Common myeloid progenitor, CD34-positive (primary cell): ENCODE results near the gene MRPL54.

Source experiments
- CTCF ChIA-PET: fragments of 350-600 bp; sonication (Branson Sonifier 250); formaldehyde crosslinking; loops from one replicate; lab custom pipeline; 2021; ENCODE audit warnings: antibody characterized with exemption; lab: Charles Lee
- POLR2A ChIA-PET: fragments of 350-600 bp; sonication (Branson Sonifier 250); formaldehyde crosslinking; loops from one replicate; lab custom pipeline; 2021; ENCODE audit warnings: antibody characterized with exemption; lab: Charles Lee
- DNase-seq, 3 donors: peaks; one replicate each; pipeline versions ENCODE4 v3.0.0 to v3.0.0-alpha.2; 2013
- H3K27ac ChIP-seq, 2 experiments: 1 replicate in 1 of 2; 2 replicates in 1 of 2; pipeline ENCODE4 v1.7.0; 2013; ENCODE audit warnings: inconsistent platforms in 2 of 2, low read length in 2 of 2, mild to moderate bottlenecking in 2 of 2, low read depth in 1 of 2, moderate library complexity in 1 of 2; ENCODE audit not compliant: severe bottlenecking in 2 of 2, insufficient read depth in 1 of 2, poor library complexity in 1 of 2
- H3K27me3 ChIP-seq, 5 experiments: replicated peaks in 2 of 5; 1 replicate in 3 of 5; 2 replicates in 2 of 5; pipeline versions ENCODE4 v1.6.1 to v1.7.0; 2013; ENCODE audit warnings: low read length in 4 of 5, mild to moderate bottlenecking in 2 of 5, moderate library complexity in 2 of 5, inconsistent platforms in 1 of 5; ENCODE audit not compliant: insufficient read depth in 5 of 5, control insufficient read depth in 4 of 5
- H3K36me3 ChIP-seq, 4 experiments: 1 replicate in 2 of 4; 2 replicates in 2 of 4; pipeline versions ENCODE4 v1.6.1 to v1.7.0; 2013; ENCODE audit warnings: low read length in 3 of 4, control low read depth in 1 of 4, mild to moderate bottlenecking in 1 of 4; ENCODE audit not compliant: control insufficient read depth in 4 of 4, insufficient read depth in 4 of 4
- H3K4me1 ChIP-seq, 4 experiments: 1 replicate in 3 of 4; 2 replicates in 1 of 4; pipeline versions ENCODE4 v1.6.1 to v1.7.1; 2013; ENCODE audit warnings: low read length in 3 of 4, mild to moderate bottlenecking in 3 of 4, control low read depth in 1 of 4, inconsistent platforms in 1 of 4, moderate library complexity in 1 of 4; ENCODE audit not compliant: control insufficient read depth in 4 of 4, insufficient read depth in 4 of 4; ENCODE audit errors: control extremely low read depth in 1 of 4
- H3K4me3 ChIP-seq, 7 experiments: 1 replicate in 4 of 7; 2 replicates in 3 of 7; pipeline versions ENCODE4 v1.5.1 to v1.7.0; 2013; ENCODE audit warnings: mild to moderate bottlenecking in 7 of 7, low read length in 6 of 7, moderate library complexity in 6 of 7, inconsistent platforms in 2 of 7, low read depth in 2 of 7, control low read depth in 1 of 7; ENCODE audit not compliant: insufficient read depth in 4 of 7, control insufficient read depth in 1 of 7; ENCODE audit errors: extremely low read depth in 1 of 7
- H3K9me3 ChIP-seq, 5 experiments: 1 replicate in 4 of 5; 2 replicates in 1 of 5; pipeline versions ENCODE4 v1.6.1 to v1.7.1; 2013; ENCODE audit warnings: low read length in 4 of 5, mild to moderate bottlenecking in 2 of 5, inconsistent platforms in 1 of 5, low read depth in 1 of 5, moderate library complexity in 1 of 5; ENCODE audit not compliant: control insufficient read depth in 4 of 5, insufficient read depth in 2 of 5; ENCODE audit errors: control extremely low read depth in 1 of 5
- WGBS: methylation state at CpG from one replicate; pipeline ENCODE4 v1.1.5; 2013; ENCODE audit not compliant: insufficient coverage; 5-methylcytosine and 5-hydroxymethylcytosine counted together

MRPL54 gene

DNA sequence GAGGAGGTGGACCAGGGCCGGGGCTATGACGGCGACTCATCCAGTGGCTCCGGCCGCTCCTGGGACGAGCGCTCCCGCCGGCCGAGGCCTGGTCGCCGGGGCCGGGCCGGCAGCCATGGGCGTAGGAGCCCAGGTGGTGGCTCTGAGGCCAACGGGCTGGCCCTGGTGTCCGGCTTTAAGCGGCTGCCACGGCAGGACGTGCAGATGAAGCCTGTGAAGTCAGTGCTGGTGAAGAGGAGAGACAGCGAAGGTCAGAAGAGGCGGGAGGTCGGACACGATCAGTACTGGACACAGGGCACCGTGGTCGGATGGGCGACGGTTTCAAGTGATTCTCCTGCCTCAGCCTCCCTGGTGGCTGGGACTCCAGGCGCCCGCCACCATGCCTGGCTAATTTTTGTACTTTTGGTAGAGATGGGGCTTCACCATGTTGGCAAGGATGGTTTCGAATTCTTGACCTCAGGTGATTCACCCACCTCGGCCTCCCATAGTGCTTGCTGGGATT lies 32.0 kb upstream of the MRPL54 start:
- H3K9me3 ChIP-seq, result no peaks in the 10 kb centered on the region
- no peaks in the 10 kb centered on the region for H3K36me3 ChIP-seq
- no peak overlapping the region for H3K27ac ChIP-seq
- ChIA-PET POLR2A (no interaction called here), CTCF (interaction anchor here (1.4 to 2.4 kb wide), 2 partner anchors 69 to 92 kb away, joined by 3 to 5 read pairs; no protein-coding TSS in a partner anchor)
- H3K27me3 ChIP-seq, result peaks cover 0 to 4% (median 0%) of the 10 kb centered on the region in 5 experiments
- H3K4me3 ChIP-seq, result no peak overlapping the region
- DNase-seq, result no peak
- H3K4me1 ChIP-seq, result no peaks in the 10 kb centered on the region
- WGBS, result 98% methylated on average over 32 of the region's 32 CpGs

GRCh38 chr19:3732108-3732507 lies 30.4 kb upstream of the MRPL54 start:
- Histone ChIP-seq H3K36me3 (no peaks in the 10 kb centered on the region), H3K4me3 (no peak overlapping the region), H3K27ac (no peak overlapping the region), H3K4me1 (no peaks in the 10 kb centered on the region), H3K9me3 (no peaks in the 10 kb centered on the region), H3K27me3 (no peaks in the 10 kb centered on the region)
- CTCF ChIA-PET, result interaction anchor here (0.6 to 2.4 kb wide), 6 partner anchors 10 to 158 kb away, joined by 3 to 5 read pairs (median 4); no protein-coding TSS in a partner anchor
- 100% methylated on average over 1 of the region's 1 CpG for WGBS
- DNase-seq, result no peak
- POLR2A ChIA-PET, result no interaction called here

GRCh38 chr19:3733549-3734309 lies 28.8 kb upstream of the MRPL54 start:
- Histone ChIP-seq H3K27ac (no peak overlapping the region), H3K27me3 (no peaks in the 10 kb centered on the region), H3K36me3 (no peaks in the 10 kb centered on the region), H3K4me3 (no peak overlapping the region), H3K9me3 (no peaks in the 10 kb centered on the region), H3K4me1 (no peaks in the 10 kb centered on the region)
- CTCF ChIA-PET, result interaction anchor here (1.6 kb wide), 1 partner anchor 24 kb away, joined by 4 read pairs; no protein-coding TSS in a partner anchor
- POLR2A ChIA-PET, result interaction anchor here (0.6 kb wide), 1 partner anchor 181 kb away, joined by 4 read pairs; no protein-coding TSS in a partner anchor
- DNase-seq, result peak in 1 of 3 donors; percentile 38
- WGBS, result 94% methylated on average over 12 of the region's 20 CpGs

GRCh38 chr19:3734310-3734600 lies 28.2 kb upstream of the MRPL54 start:
- DNase-seq, result no peak
- CTCF ChIA-PET, result interaction anchor here (1.6 kb wide), 1 partner anchor 23 kb away, joined by 4 read pairs; no protein-coding TSS in a partner anchor
- Histone ChIP-seq H3K4me1 (no peaks in the 10 kb centered on the region), H3K4me3 (no peak overlapping the region), H3K36me3 (no peaks in the 10 kb centered on the region), H3K27ac (no peak overlapping the region), H3K27me3 (no peaks in the 10 kb centered on the region), H3K9me3 (no peaks in the 10 kb centered on the region)
- POLR2A ChIA-PET, result no interaction called here
- 100% methylated on average over 1 of the region's 14 CpGs for WGBS

DNA sequence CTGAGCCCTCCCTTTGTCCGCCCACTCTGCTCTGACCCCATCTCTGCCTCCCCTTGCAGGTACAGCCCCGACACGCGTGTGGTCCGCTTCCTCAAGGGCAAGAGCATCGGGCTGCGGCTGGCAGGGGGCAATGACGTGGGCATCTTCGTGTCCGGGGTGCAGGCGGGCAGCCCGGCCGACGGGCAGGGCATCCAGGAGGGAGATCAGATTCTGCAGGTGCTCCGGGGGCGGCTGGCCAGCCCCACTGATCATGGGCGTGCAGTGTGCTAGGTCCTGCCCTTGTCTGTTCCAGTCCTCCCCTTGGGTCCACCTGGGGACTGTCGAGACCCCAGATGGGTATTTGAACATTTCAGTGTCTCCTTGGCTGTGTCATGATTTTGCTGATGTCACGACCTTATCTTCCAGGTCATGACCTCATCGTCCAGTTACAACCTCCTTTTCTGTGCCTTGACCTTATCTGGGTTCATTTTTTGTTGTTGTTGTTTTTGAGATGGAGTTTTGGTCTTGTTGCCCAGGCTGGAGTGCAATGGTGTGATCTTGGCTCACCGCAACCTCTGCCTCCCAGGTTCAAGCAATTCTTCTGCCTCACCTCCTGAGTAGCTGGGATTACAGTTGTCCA lies 26.3 kb upstream of the MRPL54 start:
- WGBS, result 96% methylated on average over 20 of the region's 21 CpGs
- no peak for DNase-seq
- CTCF ChIA-PET, result no interaction called here
- H3K4me1 ChIP-seq, result peaks cover 0 to 2% (median 0%) of the 10 kb centered on the region in 4 experiments
- no peaks in the 10 kb centered on the region for H3K27me3 ChIP-seq
- H3K36me3 ChIP-seq, result no peaks in the 10 kb centered on the region
- POLR2A ChIA-PET, result interaction anchor here (0.7 kb wide), 1 partner anchor 29 kb away, joined by 5 read pairs; no protein-coding TSS in a partner anchor
- H3K4me3 ChIP-seq, result no peak overlapping the region
- H3K9me3 ChIP-seq, result no peaks in the 10 kb centered on the region
- H3K27ac ChIP-seq, result no peak overlapping the region

- Histone ChIP-seq H3K4me1 (peaks cover 0 to 2% (median 0%) of the 10 kb centered on the region in 4 experiments), H3K27ac (no peak overlapping the region), H3K27me3 (no peaks in the 10 kb centered on the region), H3K4me3 (no peak overlapping the region), H3K36me3 (no peaks in the 10 kb centered on the region), H3K9me3 (no peaks in the 10 kb centered on the region)
- CTCF ChIA-PET, result interaction anchor here (0.7 to 1.9 kb wide), 3 partner anchors 19 to 420 kb away, joined by 3 to 4 read pairs (median 3); partner anchors contain the start of genes APBA3 and MRPL54
- POLR2A ChIA-PET, result no interaction called here
- DNase-seq, result no peak
- 92% methylated on average over 8 of the region's 10 CpGs for WGBS
These were observed 24.8 kb upstream of the MRPL54 start for GRCh38 chr19:3737487-3738205.
